Fibroblast of lung (primary cell): Measurements from ENCODE around the gene RHBDD3. TPM values are rescaled to one million over a fixed set of nuclear protein-coding genes. Genes with fewer than 3 reads are reported as not detected.
A peak's percentile ranks its signal among the peaks of the same experiment; 100 is the strongest.

Source experiments
- DNase-seq, 2 donors: peaks; one replicate each; pipeline versions ENCODE4 v3.0.0 to v3.0.0-alpha.2; 2010; ENCODE audit warnings: low read depth in 2 of 2
- H2AFZ ChIP-seq: 2 replicates; pipeline ENCODE4 v1.5.1; 2012; ENCODE audit warnings: low read length, control low read depth, inconsistent platforms
- H3K27ac ChIP-seq: 2 replicates; pipeline ENCODE4 v1.5.1; 2011; ENCODE audit warnings: low read length, control low read depth; ENCODE audit not compliant: insufficient read depth
- H3K27me3 ChIP-seq: 2 replicates; pipeline ENCODE4 v1.5.1; 2011; ENCODE audit warnings: mild to moderate bottlenecking, low read length; ENCODE audit not compliant: control insufficient read depth, insufficient read depth
- H3K36me3 ChIP-seq: 2 replicates; pipeline ENCODE4 v1.5.1; 2011; ENCODE audit warnings: low read length; ENCODE audit not compliant: control insufficient read depth, insufficient read depth
- H3K4me1 ChIP-seq: 2 replicates; pipeline ENCODE4 v1.5.1; 2011; ENCODE audit warnings: low read length; ENCODE audit not compliant: control insufficient read depth, insufficient read depth; ENCODE audit errors: extremely low read depth
- H3K4me2 ChIP-seq: 2 replicates; pipeline ENCODE4 v1.5.1; 2011; ENCODE audit warnings: low read length, control low read depth; ENCODE audit not compliant: insufficient read depth; ENCODE audit errors: extremely low read depth
- H3K4me3 ChIP-seq, 4 experiments: fragments of 200-600 bp in 1 of 4; sonication (generic) in 1 of 4; replicated peaks in 1 of 4; 2 replicates each; pipeline ENCODE4 v1.5.1; 2011 to 2016; ENCODE audit warnings: low read length in 4 of 4, low read depth in 3 of 4, mild to moderate bottlenecking in 3 of 4, control low read depth in 2 of 4, inconsistent platforms in 1 of 4, mixed read lengths in 1 of 4; ENCODE audit not compliant: insufficient read depth in 1 of 4; ENCODE audit errors: control extremely low read depth in 1 of 4
- H3K79me2 ChIP-seq: 2 replicates; pipeline ENCODE4 v1.5.1; 2012; ENCODE audit warnings: mild to moderate bottlenecking, low read length, inconsistent platforms; ENCODE audit not compliant: control insufficient read depth, insufficient read depth
- H3K9ac ChIP-seq: 2 replicates; pipeline ENCODE4 v1.5.1; 2011; ENCODE audit warnings: mild to moderate bottlenecking, low read length, control low read depth; ENCODE audit not compliant: insufficient read depth
- H3K9me3 ChIP-seq: 2 replicates; pipeline ENCODE4 v1.5.1; 2012; ENCODE audit warnings: low read depth, low read length; ENCODE audit not compliant: control insufficient read depth, insufficient read depth
- H4K20me1 ChIP-seq: 2 replicates; pipeline ENCODE4 v1.5.1; 2011; ENCODE audit warnings: low read length; ENCODE audit not compliant: control insufficient read depth, insufficient read depth; ENCODE audit errors: extremely low read depth
- CTCF ChIP-seq, 2 donors: IDR thresholded peaks in 1 of 2; conservative IDR thresholded peaks in 1 of 2; 1 replicate in 1 of 2; 2 replicates in 1 of 2; pipeline ENCODE4 v1.5.1; 2011 to 2012; ENCODE audit warnings: low read length in 2 of 2, control low read depth in 1 of 2, inconsistent platforms in 1 of 2, low read depth in 1 of 2, mild to moderate bottlenecking in 1 of 2
- EZH2 ChIP-seq: IDR thresholded peaks from 2 replicates; pipeline ENCODE4 v1.5.1; 2012; ENCODE audit warnings: low read length, control low read depth, mild to moderate bottlenecking; ENCODE audit errors: missing control alignments
- polyA plus RNA-seq, 2 donors: library from polyadenylated mRNA; depleted of rRNA in 1 of 2; stranded (reverse) in 1 of 2; unstranded in 1 of 2; fragments of >200 nt; gene quantifications; 2 replicates each; pipeline ENCODE4 v1.2.1, GENCODE V29; 2011 to 2012; ENCODE audit warnings: missing spikeins in 1 of 2
- total RNA-seq: library from RNA; depleted of rRNA; stranded (reverse); fragments of >200 nt; gene quantifications from 2 replicates; pipeline ENCODE4 v1.2.1, GENCODE V29; 2014

Gene RHBDD3
- total and polyA plus RNA-seq, 2 donors (not counting 1 experiment from before 2014, with no cell fraction given): 7.2 to 20.6 TPM

- H2AFZ ChIP-seq: no peak overlapping the region
Measured at GRCh38 chr22:29311464-29312217, 43.9 kb upstream of the RHBDD3 start.

GRCh38 chr22:29310863-29311339, 43.1 kb upstream of the RHBDD3 start:
- Histone ChIP-seq H2AFZ (no peak overlapping the region), H3K79me2 (peaks cover 14% of the 10 kb centered on the region), H4K20me1 (no peaks in the 10 kb centered on the region), H3K27me3 (peaks cover 23% of the 10 kb centered on the region), H3K9me3 (no peaks in the 10 kb centered on the region), H3K9ac (peak overlapping the region; percentile 61), H3K4me2 (peak overlapping the region; percentile 64), H3K4me1 (peaks cover 17% of the 10 kb centered on the region), H3K27ac (peak overlapping the region; percentile 76), H3K36me3 (peaks cover 8% of the 10 kb centered on the region), H3K4me3 (peak overlapping the region in 1 of 4 experiments; percentile 40)
- TF ChIP-seq CTCF (conservative IDR thresholded peaks at IDR 0.05 in 1 of 2, IDR thresholded peaks at IDR 0.05 in 1 of 2; ENCODE audit: low read depth in 1 of 2, low read length in 2 of 2) (no peak), EZH2 (no peak)
- DNase-seq: peak; percentile 96 to 97

More at GRCh38 chr22:29311464-29312217, 43.9 kb upstream of the RHBDD3 start:
- H3K27ac ChIP-seq: peak overlapping the region; percentile 76
- H3K27me3 ChIP-seq: peaks cover 30% of the 10 kb centered on the region
- H4K20me1 ChIP-seq: no peaks in the 10 kb centered on the region
- H3K79me2 ChIP-seq: peaks cover 14% of the 10 kb centered on the region
- peak overlapping the region; percentile 64 for H3K4me2 ChIP-seq
- H3K4me1 ChIP-seq: peaks cover 17% of the 10 kb centered on the region
- peak overlapping the region; percentile 61 for H3K9ac ChIP-seq
- no peak for TF ChIP-seq CTCF (conservative IDR thresholded peaks at IDR 0.05 in 1 of 2, IDR thresholded peaks at IDR 0.05 in 1 of 2; ENCODE audit: low read depth in 1 of 2, low read length in 2 of 2)
- TF ChIP-seq EZH2: no peak
- peaks cover 8% of the 10 kb centered on the region for H3K36me3 ChIP-seq
- peak overlapping the region in 1 of 4 experiments; percentile 40 for H3K4me3 ChIP-seq
- no peaks in the 10 kb centered on the region for H3K9me3 ChIP-seq
- DNase-seq: no peak

- no peak overlapping the region for H2AFZ ChIP-seq
Measured at GRCh38 chr22:29310065-29310862, 42.5 kb upstream of the RHBDD3 start.

More at GRCh38 chr22:29310065-29310862, 42.5 kb upstream of the RHBDD3 start:
- Histone ChIP-seq H3K27ac (peak overlapping the region; percentile 74), H4K20me1 (no peaks in the 10 kb centered on the region), H3K4me2 (no peak overlapping the region), H3K9ac (peak overlapping the region; percentile 33), H3K4me1 (peaks cover 17% of the 10 kb centered on the region), H3K27me3 (peaks cover 18% of the 10 kb centered on the region), H3K79me2 (peaks cover 14% of the 10 kb centered on the region), H3K36me3 (peaks cover 8% of the 10 kb centered on the region), H3K9me3 (no peaks in the 10 kb centered on the region), H3K4me3 (no peak overlapping the region)
- TF ChIP-seq EZH2 (no peak), CTCF (conservative IDR thresholded peaks at IDR 0.05 in 1 of 2, IDR thresholded peaks at IDR 0.05 in 1 of 2; ENCODE audit: low read depth in 1 of 2, low read length in 2 of 2) (no peak)
- no peak for DNase-seq
